GM18511 (cell line): ENCODE data around the gene FSIP1.
A peak's percentile ranks its signal among the peaks of the same experiment; 100 is the strongest.
"Not testable (repeated sequence)": the region's sequence is repeated elsewhere in the genome, so short reads cannot be mapped to it uniquely, and the experiment has no call there.

Experiments
- ATAC-seq: cut with Tn5 transposase; IDR thresholded peaks from one replicate; pipeline ENCODE4 v1.9.1; 2021; ENCODE audit warnings: mild to moderate bottlenecking, moderate library complexity; ENCODE audit not compliant: unreplicated experiment

FSIP1 gene

DNA sequence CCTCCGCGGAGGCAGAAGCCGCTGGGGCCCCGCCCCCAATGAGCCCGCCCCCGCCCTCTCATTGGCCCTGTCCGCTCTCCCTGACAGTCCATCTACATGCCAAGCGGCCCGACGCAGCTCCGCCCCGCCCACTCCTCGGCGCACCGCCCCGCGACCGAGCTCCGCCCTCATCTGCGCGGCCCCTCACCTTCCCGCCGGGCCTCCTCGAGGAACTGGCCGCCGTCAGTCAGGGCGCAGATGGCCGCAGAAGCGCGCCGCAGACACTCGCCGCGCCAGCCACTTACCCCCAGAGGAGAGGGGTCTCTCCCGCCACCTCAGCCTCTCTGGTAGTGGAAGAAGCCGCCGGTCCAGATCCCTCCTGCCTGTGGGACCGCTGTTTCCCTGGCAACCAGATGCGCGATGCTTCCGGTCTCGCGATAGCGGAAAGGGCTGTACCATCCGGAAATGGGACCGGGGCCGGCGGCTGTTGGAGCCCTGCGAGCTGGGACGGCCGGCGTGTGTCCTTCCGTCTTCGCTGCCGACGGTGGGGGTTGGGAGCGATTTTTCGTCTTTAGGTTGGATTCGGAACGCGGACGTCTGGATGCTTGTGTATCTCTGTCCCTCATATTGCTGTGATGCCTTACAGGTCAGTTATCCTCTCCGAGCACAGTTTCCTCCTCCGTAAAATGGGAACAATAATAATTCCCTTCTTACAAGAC lies at the start of gene FSIP1:
Gene FSIP1, minus strand, starts transcription at position 401 of the 698 bp plus-strand sequence. CDS start 6,317 bp downstream, outside the sequence.
- peak; percentile 98 for ATAC-seq

GRCh38 chr15:39830166-39830565 lies 47.5 kb upstream of the FSIP1 start:
- no peak for ATAC-seq

DNA sequence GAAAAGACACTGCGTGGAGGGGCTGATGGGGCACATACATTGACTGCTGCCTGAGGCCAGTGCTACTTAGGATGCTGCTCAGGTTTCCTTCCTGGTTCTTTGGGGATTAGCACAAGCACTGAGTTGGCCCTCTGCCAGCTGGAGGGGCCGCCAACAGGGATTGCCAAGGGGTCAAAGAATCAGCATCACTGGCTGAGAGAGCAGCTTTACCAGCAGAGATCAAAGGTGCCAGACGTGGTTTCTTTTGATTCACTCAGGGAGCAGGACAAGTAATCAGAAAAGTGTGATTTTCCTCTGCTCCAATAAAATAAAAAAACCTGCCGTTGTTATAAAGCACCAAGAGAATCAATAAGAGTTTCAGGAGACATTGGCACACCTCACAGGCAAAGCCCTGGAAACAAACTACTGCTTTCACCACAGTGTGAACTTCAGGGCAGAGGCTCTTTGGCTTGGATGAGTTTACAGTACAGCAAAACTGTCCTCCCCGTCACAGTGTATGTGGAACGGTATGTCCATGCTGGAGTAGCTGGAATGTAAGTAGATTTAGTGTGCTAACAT lies 45.8 kb upstream of the FSIP1 start:
- no peak for ATAC-seq

DNA sequence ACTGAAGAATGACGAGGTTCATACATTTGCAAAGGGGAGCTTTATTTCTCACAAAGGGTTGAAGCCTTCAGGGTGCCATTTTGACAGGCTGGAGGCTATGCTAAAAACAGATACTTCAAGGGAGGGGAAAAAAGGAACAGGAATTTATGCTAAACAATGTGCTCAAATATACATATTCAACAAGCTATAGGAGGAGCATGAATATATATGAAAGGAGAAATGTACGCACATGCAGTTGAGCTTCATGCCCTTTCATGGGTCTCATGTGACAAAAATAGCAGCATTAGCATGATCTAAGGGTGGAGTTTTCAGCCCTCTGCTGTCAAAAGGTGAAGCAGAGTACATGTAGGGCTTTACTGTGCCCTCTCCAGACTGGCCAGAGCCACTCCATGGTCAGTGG lies 44.3 kb upstream of the FSIP1 start:
- ATAC-seq: no peak

- ATAC-seq: no peak
Observed at GRCh38 chr15:39823634-39824033, 41.0 kb upstream of the FSIP1 start.

DNA sequence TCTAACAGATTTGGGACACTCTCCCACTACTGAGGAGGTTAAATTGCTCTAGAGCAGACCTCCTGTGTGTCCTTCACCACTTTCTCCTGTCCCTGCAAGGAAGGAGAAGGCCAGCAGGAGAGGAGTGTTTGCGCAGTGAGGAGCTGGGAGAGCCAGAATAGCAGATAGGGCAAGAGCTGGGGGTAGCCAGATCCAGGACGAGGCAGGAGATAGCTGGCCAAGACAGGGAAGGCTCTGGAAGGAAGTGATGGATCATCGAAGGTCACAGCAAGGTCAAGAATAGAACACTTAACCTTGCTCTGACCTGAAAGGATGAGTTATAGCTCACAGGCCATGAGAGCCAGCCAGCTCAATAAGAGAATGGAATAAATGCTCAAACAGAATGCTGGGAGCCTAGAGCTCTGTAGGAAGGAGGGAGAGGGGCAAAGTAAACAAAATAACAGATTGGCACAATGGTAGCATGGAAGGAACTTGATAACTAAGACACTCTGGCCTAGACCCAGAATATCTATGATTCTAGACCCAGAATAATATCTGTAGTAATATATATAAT lies 37.5 kb upstream of the FSIP1 start:
- ATAC-seq: no peak

GRCh38 chr15:39819533-39819932 lies 36.9 kb upstream of the FSIP1 start:
- ATAC-seq: no peak

- no peak for ATAC-seq
Observed at GRCh38 chr15:39817892-39818291, 35.3 kb upstream of the FSIP1 start.

DNA sequence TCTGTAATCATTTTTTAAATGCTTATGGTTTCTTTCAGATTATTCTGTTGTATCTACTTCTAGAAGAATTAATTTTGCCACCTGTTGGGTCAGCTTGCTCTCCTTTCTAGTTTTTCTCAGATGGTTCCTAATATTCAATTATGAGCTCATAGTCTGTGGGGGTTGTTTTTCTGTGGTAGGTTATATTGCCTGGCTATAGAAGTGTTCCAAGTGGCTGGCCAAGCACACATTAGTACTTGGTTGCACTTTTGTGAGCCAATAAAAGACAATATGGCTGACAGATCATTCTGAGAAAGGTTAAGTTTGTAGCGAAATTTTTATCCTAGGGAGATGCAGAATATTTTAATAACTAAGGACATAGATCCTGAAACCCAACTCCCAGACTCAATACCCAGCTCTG lies 31.8 kb upstream of the FSIP1 start:
- ATAC-seq: no peak

GRCh38 chr15:39812651-39813050 lies 30.0 kb upstream of the FSIP1 start:
- ATAC-seq: not testable (repeated sequence)

GRCh38 chr15:39808909-39809308 lies 26.3 kb upstream of the FSIP1 start:
- no peak for ATAC-seq

DNA sequence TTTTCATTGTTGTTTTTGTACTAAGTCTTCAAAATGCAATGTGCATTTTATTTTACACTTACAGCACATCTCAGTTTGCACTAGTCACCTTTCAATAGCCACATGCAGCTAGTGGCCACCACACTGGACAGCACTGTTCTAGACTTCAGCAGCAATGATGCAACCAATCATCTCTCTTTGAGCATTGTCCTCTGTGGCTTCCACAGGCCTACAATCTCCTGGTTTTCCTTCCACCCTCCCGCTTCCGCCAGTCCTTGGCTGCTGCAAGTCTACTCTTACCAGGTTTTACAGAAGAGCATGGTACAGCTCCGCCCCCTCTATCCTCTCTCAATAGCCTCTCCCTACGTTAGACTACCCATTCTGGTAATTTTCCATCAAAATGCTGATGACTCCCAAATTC lies 25.1 kb upstream of the FSIP1 start:
- ATAC-seq: no peak

- no peak for ATAC-seq
Observed at GRCh38 chr15:39804026-39804425, 21.4 kb upstream of the FSIP1 start.

GRCh38 chr15:39803016-39803415 lies 20.4 kb upstream of the FSIP1 start:
- ATAC-seq: no peak

- ATAC-seq: no peak
Observed at GRCh38 chr15:39801641-39802309, 19.1 kb upstream of the FSIP1 start.

- ATAC-seq: no peak
Observed at GRCh38 chr15:39799552-39800011, 16.9 kb upstream of the FSIP1 start.

DNA sequence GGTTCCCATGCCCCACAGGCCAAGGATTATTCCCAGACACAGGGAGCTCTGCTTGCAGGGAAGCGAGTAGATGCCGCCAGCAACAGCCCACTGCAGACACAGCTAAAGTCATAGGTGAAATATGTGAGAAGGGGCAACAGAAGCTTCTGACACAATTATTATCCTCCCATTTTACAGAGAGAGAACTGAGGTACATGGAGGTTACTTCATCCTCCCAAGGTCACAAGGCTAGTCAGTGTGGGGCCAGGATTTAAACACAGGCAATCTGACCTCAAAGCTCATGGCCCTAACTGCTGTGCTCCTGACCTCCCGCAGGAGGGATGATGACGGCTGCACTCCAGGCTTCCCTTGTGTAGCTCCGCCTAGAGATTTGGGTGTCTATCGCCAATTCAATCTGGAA lies 15.7 kb upstream of the FSIP1 start:
- ATAC-seq: no peak

DNA sequence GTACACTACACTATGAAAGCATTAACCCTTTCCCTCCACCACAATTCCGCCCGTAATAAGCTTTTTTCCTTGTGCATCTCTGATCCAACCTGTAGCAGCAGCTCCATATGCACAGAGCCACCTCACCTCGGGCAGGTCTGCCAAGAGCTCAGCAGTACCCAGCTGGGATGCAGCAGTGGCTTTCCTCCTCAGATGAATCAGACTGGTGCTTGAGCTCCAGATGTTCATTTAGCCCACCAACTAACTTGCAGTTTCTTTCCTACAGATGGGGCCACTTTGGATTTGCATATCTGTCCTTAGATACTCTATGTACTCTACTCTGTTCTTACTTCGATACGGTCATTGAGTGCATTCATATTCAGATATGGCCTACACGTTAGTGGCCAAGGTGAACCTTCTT lies 14.8 kb upstream of the FSIP1 start:
- ATAC-seq: no peak

GRCh38 chr15:39796601-39797000 lies 14.0 kb upstream of the FSIP1 start:
- ATAC-seq: no peak

DNA sequence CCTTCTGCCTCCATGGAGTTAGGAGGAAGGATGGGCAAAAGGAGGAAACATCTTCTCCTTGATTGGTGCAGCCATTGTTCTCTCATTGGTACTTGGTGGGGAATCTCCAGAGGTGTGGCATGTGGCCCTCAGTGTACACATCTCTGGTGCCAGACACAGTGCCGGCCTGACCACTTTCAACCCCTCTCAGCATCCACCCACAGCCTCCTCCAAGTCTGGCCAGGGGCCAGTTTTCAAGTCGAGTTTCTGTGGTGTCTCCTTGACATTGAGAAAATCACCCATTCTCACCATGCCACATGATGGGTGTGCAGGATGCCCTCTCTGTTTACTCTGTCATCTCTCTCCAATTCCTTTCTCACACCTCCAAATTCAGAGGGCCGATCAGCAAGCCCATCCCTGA lies 12.8 kb upstream of the FSIP1 start:
- no peak for ATAC-seq

GRCh38 chr15:39794954-39795353 lies 12.3 kb upstream of the FSIP1 start:
- no peak for ATAC-seq

- no peak for ATAC-seq
Observed at GRCh38 chr15:39793923-39794322, 11.3 kb upstream of the FSIP1 start.
